IMR-90 (cell line): ENCODE data around the gene RAD51B.

Experiments
- CTCF ChIP-seq: conservative IDR thresholded peaks from 2 replicates; pipeline ENCODE4 v1.5.1; 2012; ENCODE audit warnings: mild to moderate bottlenecking, low read depth, low read length, improper control_type of control experiment
- FOS ChIP-seq: fragments of 150-350 bp; IDR thresholded peaks from 2 replicates; pipeline ENCODE4 v1.6.1; 2016; ENCODE audit warnings: low read depth, low read length
- POLR2A ChIP-seq: IDR thresholded peaks from 2 replicates; pipeline ENCODE4 v1.6.1; 2012; ENCODE audit warnings: mild to moderate bottlenecking, low read depth, low read length

GRCh38 chr14:68501171-68501570 lies 681.6 kb downstream of the RAD51B start:
- TF ChIP-seq CTCF = no peak
- TF ChIP-seq POLR2A = no peak
- no peak for TF ChIP-seq FOS
